SU-DHL-6 (cell line): Measurements from ENCODE around the gene ZNF821.

Experiments used
- H2AFZ ChIP-seq: fragments of 200-600 bp; sonication (generic); 2 replicates; pipeline ENCODE4 v1.6.1; 2014; ENCODE audit warnings: low read depth, mild to moderate bottlenecking, moderate library complexity, mixed read lengths, antibody characterized with exemption, low read length; ENCODE audit not compliant: severe bottlenecking
- H3F3A ChIP-seq: fragments of 200-600 bp; shearing (Covaris generic); 2 replicates; pipeline ENCODE4 v1.6.0; 2016; ENCODE audit warnings: antibody characterized with exemption, mild to moderate bottlenecking; ENCODE audit not compliant: insufficient read depth
- H3K27ac ChIP-seq: fragments of 200-600 bp; sonication (generic); 2 replicates; pipeline ENCODE4 v1.5.1; 2016; ENCODE audit warnings: low read depth, mild to moderate bottlenecking, low read length, moderate library complexity, mixed read lengths
- H3K27me3 ChIP-seq: fragments of 200-600 bp; sonication (generic), shearing (Covaris generic); 2 replicates; pipeline ENCODE4 v1.6.0; 2014; ENCODE audit warnings: mild to moderate bottlenecking, low read length
- H3K36me3 ChIP-seq: fragments of 200-600 bp; sonication (generic); 2 replicates; pipeline ENCODE4 v1.6.1; 2014; ENCODE audit warnings: mild to moderate bottlenecking, low read length, mixed read lengths
- H3K4me2 ChIP-seq: fragments of 300-600, 200-600 bp; shearing (Covaris generic), sonication (generic); 2 replicates; pipeline ENCODE4 v1.6.0; 2014; ENCODE audit warnings: low read length, low read depth, mild to moderate bottlenecking; ENCODE audit not compliant: poor library complexity, severe bottlenecking
- H3K4me3 ChIP-seq: fragments of 200-600 bp; sonication (generic); 2 replicates; pipeline ENCODE4 v1.5.1; 2014; ENCODE audit warnings: antibody characterized with exemption, low read length, mild to moderate bottlenecking, mixed read lengths; ENCODE audit not compliant: insufficient read depth, poor library complexity, severe bottlenecking
- H3K79me2 ChIP-seq: fragments of 200-600 bp; sonication (generic); 2 replicates; pipeline ENCODE4 v1.6.1; 2014; ENCODE audit warnings: mild to moderate bottlenecking, low read length, moderate library complexity; ENCODE audit not compliant: insufficient read depth
- H3K9ac ChIP-seq: fragments of 200-600 bp; sonication (generic); 2 replicates; pipeline ENCODE4 v1.7.0; 2014; ENCODE audit warnings: mild to moderate bottlenecking, low read length
- H3K9me2 ChIP-seq: fragments of 200-600 bp; sonication (generic); replicated peaks from 2 replicates; pipeline ENCODE4 v1.6.1; 2014; ENCODE audit warnings: low read length; ENCODE audit not compliant: insufficient read depth
- H3K9me3 ChIP-seq: fragments of 200-600 bp; sonication (generic); 2 replicates; pipeline ENCODE4 v1.6.1; 2014; ENCODE audit warnings: low read length, mixed read lengths; ENCODE audit not compliant: insufficient read depth
- H4K20me1 ChIP-seq: fragments of 200-600 bp; sonication (generic); 2 replicates; pipeline ENCODE4 v1.6.1; 2014; ENCODE audit warnings: low read depth, mild to moderate bottlenecking, antibody characterized with exemption, low read length, moderate library complexity, mixed read lengths
- CTCF ChIP-seq: fragments of 200-600 bp; sonication (generic); IDR thresholded peaks from one replicate; pipeline ENCODE4 v1.5.1; 2017; ENCODE audit warnings: antibody characterized with exemption, mild to moderate bottlenecking, low read length, moderate library complexity; ENCODE audit not compliant: insufficient read depth, poor library complexity, severe bottlenecking
- EZH2phosphoT487 ChIP-seq: fragments of 200-600 bp; sonication (generic), shearing (Covaris generic); conservative IDR thresholded peaks from 2 replicates; pipeline ENCODE4 v1.6.1; 2018; ENCODE audit warnings: mild to moderate bottlenecking, antibody characterized with exemption, low read length, moderate library complexity, mixed read lengths

Gene ZNF821

DNA sequence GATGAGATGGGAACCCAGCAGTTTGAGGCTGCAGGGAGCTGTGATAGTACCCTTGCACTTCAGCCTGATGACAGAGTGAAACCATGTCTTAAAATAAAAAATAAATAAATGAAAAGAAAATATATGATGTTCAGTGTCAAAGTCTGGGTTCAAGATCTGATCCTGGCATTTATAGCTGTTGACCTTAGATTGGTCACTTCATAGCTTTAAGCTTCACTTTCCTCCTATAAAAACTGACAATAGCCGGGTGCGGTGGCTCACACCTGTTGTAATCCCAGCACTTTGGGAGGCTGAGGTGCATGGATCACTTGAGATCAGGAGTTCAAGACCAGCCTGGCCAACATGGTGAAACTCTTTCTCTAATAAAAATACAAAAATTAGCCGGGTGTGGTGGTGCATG lies 5.2 kb upstream of the ZNF821 start:
- Histone ChIP-seq H3K27ac (no peak overlapping the region), H3K9ac (no peak overlapping the region), H3F3A (peaks cover 28% of the 10 kb centered on the region), H3K36me3 (no peaks in the 10 kb centered on the region), H3K4me2 (no peak overlapping the region), H3K4me3 (no peak overlapping the region), H3K9me2 (no peaks in the 10 kb centered on the region), H3K79me2 (no peaks in the 10 kb centered on the region), H2AFZ (no peak overlapping the region), H3K9me3 (no peaks in the 10 kb centered on the region), H3K27me3 (no peaks in the 10 kb centered on the region), H4K20me1 (no peaks in the 10 kb centered on the region)
- TF ChIP-seq EZH2phosphoT487 = no peak
- TF ChIP-seq CTCF = no peak

DNA sequence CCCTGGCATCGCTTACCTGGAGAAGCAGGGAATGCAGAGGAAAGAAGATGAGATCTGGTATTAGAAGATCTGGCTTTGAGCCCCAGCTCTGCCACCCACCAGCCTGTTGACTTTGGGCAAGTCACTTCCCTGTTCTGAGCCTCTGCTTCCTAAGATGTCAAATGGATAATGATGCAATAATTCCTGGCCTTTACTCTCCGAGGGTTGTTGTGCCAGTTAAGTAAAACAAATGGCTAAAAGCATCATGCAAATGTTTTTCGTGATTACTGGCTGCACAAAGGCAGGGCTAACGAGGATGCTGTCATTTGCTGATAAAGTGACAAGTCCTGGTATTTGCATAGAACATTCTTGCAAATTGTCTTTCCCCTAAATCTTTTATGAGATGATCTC lies 1.3 kb upstream of the ZNF821 start:
- H3K9me3 ChIP-seq = no peaks in the 10 kb centered on the region
- peaks cover 45% of the 10 kb centered on the region for H3F3A ChIP-seq
- peak overlapping the region; percentile 68 for H3K4me2 ChIP-seq
- no peak overlapping the region for H2AFZ ChIP-seq
- no peaks in the 10 kb centered on the region for H3K9me2 ChIP-seq
- no peaks in the 10 kb centered on the region for H3K79me2 ChIP-seq
- no peak for TF ChIP-seq CTCF
- TF ChIP-seq EZH2phosphoT487 = no peak
- no peaks in the 10 kb centered on the region for H3K27me3 ChIP-seq
- no peak overlapping the region for H3K9ac ChIP-seq
- H3K4me3 ChIP-seq = no peak overlapping the region
- H4K20me1 ChIP-seq = no peaks in the 10 kb centered on the region
- H3K36me3 ChIP-seq = no peaks in the 10 kb centered on the region
- no peak overlapping the region for H3K27ac ChIP-seq

- Histone ChIP-seq H3K4me3 (peak overlapping the region; percentile 91), H3K27me3 (no peaks in the 10 kb centered on the region), H3K27ac (peak overlapping the region; percentile 80), H3K79me2 (no peaks in the 10 kb centered on the region), H3K4me2 (peak overlapping the region; percentile 68), H3K9me2 (no peaks in the 10 kb centered on the region), H3K36me3 (0 out of 2 replicates have a peak, but pooled peaks cover 5% of the 10 kb centered on the region), H3K9ac (peak overlapping the region; percentile 94), H3F3A (peaks cover 45% of the 10 kb centered on the region), H4K20me1 (no peaks in the 10 kb centered on the region), H2AFZ (peak overlapping the region; percentile 90), H3K9me3 (no peaks in the 10 kb centered on the region)
- TF ChIP-seq EZH2phosphoT487 = no peak
- no peak for TF ChIP-seq CTCF
Observed at GRCh38 chr16:71883168-71883848, 674 bp downstream of the ZNF821 start.
